Astrocyte of the spinal cord (primary cell): ENCODE data around the gene THBS2.

ENCODE experiments used
- DNase-seq: peaks from one replicate; pipeline ENCODE4 v3.0.0; 2011; ENCODE audit warnings: low read depth, low spot score
- H3K4me3 ChIP-seq: 2 replicates; pipeline ENCODE4 v1.5.1; 2011; ENCODE audit warnings: low read depth, mild to moderate bottlenecking, low read length, moderate library complexity
- in situ Hi-C: cut with HindIII; loops from 2 replicates; pipeline ENCODE4 v1.10.0; 2017; ENCODE audit warnings: low sequenced_read_pairs
- TF ChIP-seq, protein P1 (sequence below): IDR thresholded peaks from 2 replicates; pipeline ENCODE4 v1.5.1; 2012; ENCODE audit warnings: low read depth, mild to moderate bottlenecking, low read length, inconsistent platforms

THBS2 gene

DNA sequence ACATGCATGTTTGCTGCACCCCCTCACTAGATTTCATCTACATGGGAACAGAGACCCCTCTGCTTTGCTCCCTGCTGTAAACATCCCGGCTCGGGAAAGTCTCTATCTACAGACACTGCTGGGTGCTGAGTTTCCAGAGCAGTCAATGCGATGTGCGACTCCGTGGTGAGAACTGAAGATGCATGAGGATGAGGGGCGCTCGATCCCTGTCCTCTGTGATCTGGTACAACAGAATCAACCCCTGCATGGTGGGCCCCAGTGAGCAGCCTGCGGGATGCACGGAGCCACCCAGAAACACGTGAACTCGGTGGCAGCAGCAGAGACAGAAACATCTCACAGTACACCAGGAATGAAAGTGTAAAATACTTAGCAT lies 83.1 kb downstream of the THBS2 start:
- no peak for DNase-seq
- in situ Hi-C loops: no loop called here
- TF ChIP-seq, protein P1, sequence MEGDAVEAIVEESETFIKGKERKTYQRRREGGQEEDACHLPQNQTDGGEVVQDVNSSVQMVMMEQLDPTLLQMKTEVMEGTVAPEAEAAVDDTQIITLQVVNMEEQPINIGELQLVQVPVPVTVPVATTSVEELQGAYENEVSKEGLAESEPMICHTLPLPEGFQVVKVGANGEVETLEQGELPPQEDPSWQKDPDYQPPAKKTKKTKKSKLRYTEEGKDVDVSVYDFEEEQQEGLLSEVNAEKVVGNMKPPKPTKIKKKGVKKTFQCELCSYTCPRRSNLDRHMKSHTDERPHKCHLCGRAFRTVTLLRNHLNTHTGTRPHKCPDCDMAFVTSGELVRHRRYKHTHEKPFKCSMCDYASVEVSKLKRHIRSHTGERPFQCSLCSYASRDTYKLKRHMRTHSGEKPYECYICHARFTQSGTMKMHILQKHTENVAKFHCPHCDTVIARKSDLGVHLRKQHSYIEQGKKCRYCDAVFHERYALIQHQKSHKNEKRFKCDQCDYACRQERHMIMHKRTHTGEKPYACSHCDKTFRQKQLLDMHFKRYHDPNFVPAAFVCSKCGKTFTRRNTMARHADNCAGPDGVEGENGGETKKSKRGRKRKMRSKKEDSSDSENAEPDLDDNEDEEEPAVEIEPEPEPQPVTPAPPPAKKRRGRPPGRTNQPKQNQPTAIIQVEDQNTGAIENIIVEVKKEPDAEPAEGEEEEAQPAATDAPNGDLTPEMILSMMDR: no peak
- no peak overlapping the region for H3K4me3 ChIP-seq

DNA sequence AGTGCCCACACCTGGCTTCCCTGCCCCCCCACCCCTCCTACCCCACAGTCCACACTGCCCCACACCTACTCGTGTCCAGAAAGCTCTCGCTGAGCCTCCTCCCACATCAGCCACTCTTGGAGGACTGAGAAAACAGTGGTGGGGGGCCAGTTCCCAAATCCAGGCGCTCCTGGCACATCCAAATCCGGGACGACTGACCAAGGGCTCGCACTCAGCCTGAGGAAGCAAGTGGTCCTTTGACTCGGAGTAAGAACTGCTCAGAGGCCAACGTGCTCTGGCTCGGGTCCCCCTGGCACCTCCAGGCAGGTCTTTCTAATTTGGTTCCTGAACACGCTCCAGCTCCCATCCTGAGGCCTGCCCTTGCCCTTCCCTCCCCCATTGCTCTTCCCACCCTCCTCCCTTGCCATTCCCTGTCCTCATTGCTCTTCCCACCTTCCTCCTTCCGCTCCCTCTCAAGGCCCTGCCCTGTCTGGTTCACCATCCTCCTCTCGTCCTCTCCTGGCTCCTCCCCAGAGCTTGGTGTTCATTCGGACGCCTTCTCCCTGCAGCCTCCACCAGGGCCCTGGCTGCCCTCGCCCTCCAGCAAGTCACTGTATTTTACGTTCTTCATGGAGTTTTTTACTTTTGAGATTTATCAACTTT lies 83.6 kb downstream of the THBS2 start:
- in situ Hi-C loops: no loop called here
- no peak overlapping the region for H3K4me3 ChIP-seq
- TF ChIP-seq, protein P1: no peak
- no peak for DNase-seq

DNA sequence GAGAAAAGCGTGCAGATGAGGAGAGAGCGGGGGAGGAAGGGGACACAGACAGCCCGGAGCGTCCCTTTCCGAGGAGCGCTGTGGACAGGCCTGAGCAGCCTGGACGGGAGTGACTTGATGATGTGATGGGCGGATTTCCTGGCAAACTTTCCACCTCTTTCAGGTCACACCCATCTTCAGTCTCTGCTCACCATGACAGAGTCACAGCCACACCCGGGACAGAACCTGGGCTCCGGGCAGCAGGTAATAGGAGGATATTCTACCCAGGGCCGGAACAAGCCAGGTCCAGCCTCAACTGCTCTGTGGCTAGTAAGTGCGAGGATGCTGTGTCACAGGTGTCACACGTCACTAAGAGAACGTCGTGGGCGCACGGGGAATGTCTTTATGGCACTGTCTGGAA lies 84.3 kb downstream of the THBS2 start:
- in situ Hi-C loops: no loop called here
- DNase-seq: no peak
- H3K4me3 ChIP-seq: no peak overlapping the region
- TF ChIP-seq, protein P1: no peak

DNA sequence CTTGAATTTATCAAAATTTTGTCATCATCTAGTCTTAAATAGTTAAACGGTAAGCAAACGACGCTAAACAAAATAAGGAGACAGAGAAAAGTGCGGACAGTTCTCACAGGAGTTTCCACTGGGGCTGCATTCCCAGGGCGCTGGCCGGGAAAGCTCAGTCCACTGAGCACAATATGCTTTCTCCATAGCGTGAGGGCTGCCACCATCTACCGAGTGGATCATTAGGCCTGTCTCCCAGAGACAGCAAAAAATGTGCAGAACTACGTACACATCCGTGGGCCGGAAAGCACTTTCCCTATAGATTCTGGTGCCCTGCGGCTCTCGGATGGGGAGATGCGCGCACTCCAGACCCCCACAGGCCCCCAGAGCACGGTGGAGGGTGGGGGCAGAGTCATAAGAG lies 84.9 kb downstream of the THBS2 start:
- TF ChIP-seq, protein P1: no peak
- in situ Hi-C loops: no loop called here
- no peak overlapping the region for H3K4me3 ChIP-seq
- DNase-seq: no peak

DNA sequence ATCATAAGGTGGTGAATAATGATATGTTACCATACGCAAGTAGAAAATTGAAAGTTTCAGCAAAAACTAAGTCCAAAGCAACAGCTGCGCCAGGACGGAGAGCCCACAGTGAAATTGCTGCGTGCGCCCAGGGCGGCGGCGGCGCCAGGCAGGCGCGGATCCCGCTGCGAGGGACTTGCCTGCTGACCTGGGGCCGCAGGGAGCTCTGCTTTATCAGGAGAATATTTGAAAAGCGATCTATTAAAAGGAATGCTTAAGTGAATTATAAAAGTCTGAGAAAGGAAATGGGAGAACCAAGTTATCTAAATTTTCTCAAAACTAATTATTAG lies 85.4 kb downstream of the THBS2 start:
- TF ChIP-seq, protein P1: no peak
- H3K4me3 ChIP-seq: no peak overlapping the region
- in situ Hi-C loops: no loop called here
- DNase-seq: no peak

DNA sequence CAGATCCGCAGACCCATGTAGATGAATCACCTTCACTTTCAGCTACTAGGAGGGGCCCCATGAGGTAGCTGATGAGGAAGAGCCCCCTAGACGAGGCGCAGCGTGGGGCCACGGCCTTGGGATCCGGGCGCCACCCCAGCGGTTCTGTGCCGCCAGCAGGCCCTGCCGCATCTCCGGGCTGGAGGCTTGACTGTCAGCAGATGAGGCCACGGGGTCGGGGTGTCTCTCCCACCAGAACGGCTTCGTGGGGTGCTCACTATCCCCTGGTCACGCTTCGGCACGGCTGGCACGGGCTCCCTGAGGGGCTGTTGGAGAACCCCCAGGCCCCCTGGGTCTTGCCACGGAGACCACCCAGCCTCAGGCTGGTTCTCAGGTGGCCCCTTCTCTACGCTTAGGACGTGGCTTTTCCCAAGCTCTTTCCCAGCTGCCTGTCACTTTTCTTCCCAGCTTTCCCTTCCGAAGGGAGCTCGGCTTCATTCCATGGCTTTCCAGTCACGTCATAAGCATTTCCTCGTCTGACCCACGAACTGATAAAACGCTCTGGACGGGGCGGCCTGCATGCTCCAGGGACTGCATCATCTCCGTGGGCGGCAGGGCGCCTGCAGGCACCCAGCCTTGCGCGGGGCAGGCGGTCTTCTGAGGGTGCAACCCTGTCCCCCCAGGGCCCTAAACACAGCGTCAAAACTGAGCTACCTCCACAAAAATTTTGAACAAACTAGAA lies 85.9 kb downstream of the THBS2 start:
- DNase-seq: peak; percentile 88
- H3K4me3 ChIP-seq: no peak overlapping the region
- TF ChIP-seq, protein P1: no peak
- in situ Hi-C loops: no loop called here
